ENCODE data around the gene LYVE1.

DNA sequence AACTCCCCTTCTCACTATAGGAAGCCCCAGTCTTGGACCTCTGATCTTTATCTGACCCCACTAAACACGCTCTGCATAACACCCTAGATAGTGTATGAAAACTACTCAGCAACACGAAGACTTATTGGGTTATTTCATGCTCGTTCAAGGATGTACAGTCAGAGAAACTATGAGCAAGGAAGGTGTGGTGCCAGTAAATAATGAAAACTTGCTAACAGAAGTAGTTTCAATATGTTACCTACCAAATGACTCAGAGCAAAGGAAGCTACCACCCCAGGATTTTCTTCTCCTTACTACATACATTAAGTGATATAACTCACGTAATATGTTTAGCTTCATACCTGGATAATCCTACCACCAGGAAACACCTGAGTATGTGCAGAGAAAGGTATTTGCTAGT is 25.9 kb upstream of the LYVE1 start:
- TF ChIP-seq POLR2A (IDR thresholded peaks at IDR 0.05; ENCODE audit: low read length) = no peak
- no peak for TF ChIP-seq GATA1 (IDR thresholded peaks at IDR 0.05; ENCODE audit: low read depth, low read length)

Data from erythroblast (primary cell).